ENCODE data around the gene DPM2.

GRCh38 chr9:127958728-127959127, 21.1 kb upstream of the DPM2 start:
- TF ChIP-seq, protein P1, sequence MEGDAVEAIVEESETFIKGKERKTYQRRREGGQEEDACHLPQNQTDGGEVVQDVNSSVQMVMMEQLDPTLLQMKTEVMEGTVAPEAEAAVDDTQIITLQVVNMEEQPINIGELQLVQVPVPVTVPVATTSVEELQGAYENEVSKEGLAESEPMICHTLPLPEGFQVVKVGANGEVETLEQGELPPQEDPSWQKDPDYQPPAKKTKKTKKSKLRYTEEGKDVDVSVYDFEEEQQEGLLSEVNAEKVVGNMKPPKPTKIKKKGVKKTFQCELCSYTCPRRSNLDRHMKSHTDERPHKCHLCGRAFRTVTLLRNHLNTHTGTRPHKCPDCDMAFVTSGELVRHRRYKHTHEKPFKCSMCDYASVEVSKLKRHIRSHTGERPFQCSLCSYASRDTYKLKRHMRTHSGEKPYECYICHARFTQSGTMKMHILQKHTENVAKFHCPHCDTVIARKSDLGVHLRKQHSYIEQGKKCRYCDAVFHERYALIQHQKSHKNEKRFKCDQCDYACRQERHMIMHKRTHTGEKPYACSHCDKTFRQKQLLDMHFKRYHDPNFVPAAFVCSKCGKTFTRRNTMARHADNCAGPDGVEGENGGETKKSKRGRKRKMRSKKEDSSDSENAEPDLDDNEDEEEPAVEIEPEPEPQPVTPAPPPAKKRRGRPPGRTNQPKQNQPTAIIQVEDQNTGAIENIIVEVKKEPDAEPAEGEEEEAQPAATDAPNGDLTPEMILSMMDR (conservative IDR thresholded peaks at IDR 0.05; ENCODE audit: low read depth in 2 of 2), result no peak
- TF ChIP-seq EZH2phosphoT487 (IDR thresholded peaks at IDR 0.05; ENCODE audit: unreplicated experiment) (no peak), EZH2 (IDR thresholded peaks at IDR 0.05; ENCODE audit: low read depth, unreplicated experiment) (no peak), CREB1 (CRISPR knock-in tag; IDR thresholded peaks at IDR 0.05; ENCODE audit: low read depth) (no peak), STAT1 (IDR thresholded peaks at IDR 0.05; ENCODE audit: unreplicated experiment) (no peak), POLR2AphosphoS5 (IDR thresholded peaks at IDR 0.05; ENCODE audit: low read depth) (no peak), REST (IDR thresholded peaks at IDR 0.05; ENCODE audit: unreplicated experiment) (no peak)
- TF ChIP-seq, protein P2, sequence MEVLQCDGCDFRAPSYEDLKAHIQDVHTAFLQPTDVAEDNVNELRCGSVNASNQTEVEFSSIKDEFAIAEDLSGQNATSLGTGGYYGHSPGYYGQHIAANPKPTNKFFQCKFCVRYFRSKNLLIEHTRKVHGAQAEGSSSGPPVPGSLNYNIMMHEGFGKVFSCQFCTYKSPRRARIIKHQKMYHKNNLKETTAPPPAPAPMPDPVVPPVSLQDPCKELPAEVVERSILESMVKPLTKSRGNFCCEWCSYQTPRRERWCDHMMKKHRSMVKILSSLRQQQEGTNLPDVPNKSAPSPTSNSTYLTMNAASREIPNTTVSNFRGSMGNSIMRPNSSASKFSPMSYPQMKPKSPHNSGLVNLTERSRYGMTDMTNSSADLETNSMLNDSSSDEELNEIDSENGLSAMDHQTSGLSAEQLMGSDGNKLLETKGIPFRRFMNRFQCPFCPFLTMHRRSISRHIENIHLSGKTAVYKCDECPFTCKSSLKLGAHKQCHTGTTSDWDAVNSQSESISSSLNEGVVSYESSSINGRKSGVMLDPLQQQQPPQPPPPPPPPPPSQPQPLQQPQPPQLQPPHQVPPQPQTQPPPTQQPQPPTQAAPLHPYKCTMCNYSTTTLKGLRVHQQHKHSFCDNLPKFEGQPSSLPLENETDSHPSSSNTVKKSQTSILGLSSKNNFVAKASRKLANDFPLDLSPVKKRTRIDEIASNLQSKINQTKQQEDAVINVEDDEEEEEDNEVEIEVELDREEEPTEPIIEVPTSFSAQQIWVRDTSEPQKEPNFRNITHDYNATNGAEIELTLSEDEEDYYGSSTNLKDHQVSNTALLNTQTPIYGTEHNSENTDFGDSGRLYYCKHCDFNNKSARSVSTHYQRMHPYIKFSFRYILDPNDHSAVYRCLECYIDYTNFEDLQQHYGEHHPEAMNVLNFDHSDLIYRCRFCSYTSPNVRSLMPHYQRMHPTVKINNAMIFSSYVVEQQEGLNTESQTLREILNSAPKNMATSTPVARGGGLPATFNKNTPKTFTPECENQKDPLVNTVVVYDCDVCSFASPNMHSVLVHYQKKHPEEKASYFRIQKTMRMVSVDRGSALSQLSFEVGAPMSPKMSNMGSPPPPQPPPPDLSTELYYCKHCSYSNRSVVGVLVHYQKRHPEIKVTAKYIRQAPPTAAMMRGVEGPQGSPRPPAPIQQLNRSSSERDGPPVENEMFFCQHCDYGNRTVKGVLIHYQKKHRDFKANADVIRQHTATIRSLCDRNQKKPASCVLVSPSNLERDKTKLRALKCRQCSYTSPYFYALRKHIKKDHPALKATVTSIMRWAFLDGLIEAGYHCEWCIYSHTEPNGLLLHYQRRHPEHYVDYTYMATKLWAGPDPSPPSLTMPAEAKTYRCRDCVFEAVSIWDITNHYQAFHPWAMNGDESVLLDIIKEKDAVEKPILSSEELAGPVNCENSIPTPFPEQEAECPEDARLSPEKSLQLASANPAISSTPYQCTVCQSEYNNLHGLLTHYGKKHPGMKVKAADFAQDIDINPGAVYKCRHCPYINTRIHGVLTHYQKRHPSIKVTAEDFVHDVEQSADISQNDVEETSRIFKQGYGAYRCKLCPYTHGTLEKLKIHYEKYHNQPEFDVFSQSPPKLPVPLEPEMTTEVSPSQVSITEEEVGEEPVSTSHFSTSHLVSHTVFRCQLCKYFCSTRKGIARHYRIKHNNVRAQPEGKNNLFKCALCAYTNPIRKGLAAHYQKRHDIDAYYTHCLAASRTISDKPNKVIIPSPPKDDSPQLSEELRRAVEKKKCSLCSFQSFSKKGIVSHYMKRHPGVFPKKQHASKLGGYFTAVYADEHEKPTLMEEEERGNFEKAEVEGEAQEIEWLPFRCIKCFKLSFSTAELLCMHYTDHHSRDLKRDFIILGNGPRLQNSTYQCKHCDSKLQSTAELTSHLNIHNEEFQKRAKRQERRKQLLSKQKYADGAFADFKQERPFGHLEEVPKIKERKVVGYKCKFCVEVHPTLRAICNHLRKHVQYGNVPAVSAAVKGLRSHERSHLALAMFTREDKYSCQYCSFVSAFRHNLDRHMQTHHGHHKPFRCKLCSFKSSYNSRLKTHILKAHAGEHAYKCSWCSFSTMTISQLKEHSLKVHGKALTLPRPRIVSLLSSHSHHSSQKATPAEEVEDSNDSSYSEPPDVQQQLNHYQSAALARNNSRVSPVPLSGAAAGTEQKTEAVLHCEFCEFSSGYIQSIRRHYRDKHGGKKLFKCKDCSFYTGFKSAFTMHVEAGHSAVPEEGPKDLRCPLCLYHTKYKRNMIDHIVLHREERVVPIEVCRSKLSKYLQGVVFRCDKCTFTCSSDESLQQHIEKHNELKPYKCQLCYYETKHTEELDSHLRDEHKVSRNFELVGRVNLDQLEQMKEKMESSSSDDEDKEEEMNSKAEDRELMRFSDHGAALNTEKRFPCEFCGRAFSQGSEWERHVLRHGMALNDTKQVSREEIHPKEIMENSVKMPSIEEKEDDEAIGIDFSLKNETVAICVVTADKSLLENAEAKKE (CRISPR knock-in tag; IDR thresholded peaks at IDR 0.05), result no peak
